ENCODE data around the gene KREMEN1. TPM values are rescaled to one million over a fixed set of nuclear protein-coding genes. Genes with fewer than 3 reads are reported as not detected.
"Not testable (repeated sequence)": the region's sequence is repeated elsewhere in the genome, so short reads cannot be mapped to it uniquely, and the experiment has no call there.

The KREMEN1 gene, protein sequence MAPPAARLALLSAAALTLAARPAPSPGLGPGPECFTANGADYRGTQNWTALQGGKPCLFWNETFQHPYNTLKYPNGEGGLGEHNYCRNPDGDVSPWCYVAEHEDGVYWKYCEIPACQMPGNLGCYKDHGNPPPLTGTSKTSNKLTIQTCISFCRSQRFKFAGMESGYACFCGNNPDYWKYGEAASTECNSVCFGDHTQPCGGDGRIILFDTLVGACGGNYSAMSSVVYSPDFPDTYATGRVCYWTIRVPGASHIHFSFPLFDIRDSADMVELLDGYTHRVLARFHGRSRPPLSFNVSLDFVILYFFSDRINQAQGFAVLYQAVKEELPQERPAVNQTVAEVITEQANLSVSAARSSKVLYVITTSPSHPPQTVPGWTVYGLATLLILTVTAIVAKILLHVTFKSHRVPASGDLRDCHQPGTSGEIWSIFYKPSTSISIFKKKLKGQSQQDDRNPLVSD
- 10.6 TPM for total RNA-seq
- long read RNA-seq, full-length matches to known transcripts, result 2 of 15 reads
- long read RNA-seq, partial matches to known transcripts, result 10 of 15 reads
- long read RNA-seq, other reads (novel, unspliced or antisense), result 3 of 15 reads

DNA sequence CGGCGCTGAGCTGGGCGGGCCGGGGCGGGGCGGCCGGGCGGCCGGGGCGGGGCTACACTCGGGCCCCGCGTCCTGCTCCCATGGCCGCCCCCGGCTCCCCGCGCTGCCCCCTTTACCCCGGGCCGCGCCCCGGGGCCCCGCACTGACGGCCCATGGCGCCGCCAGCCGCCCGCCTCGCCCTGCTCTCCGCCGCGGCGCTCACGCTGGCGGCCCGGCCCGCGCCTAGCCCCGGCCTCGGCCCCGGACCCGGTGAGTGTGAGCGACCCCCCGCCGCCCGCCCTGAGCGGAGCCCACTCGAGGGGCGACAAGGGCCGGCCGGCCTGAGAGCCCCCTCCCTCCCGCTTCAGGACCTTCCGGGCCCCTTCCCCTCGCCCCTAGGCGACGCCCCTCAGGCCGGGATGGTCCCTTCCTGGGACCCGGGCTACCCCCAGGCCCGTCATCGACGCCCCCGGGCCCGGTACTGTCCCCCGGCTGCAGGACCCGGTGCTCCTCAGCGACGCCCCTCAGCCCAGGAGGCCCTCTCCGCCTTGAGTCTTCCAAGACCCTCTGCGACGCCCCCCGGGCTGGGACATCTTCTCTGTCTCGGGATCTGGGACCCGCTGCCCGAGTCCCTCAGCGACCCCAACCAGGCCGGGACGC, at the start of gene KREMEN1:
Gene KREMEN1, plus strand, starts transcription at position 57 of the 639 bp plus-strand sequence. Its CDS starts 96 bp downstream, at position 153.
- DNase-seq (ENCODE audit: low spot score), result no peak

DNA sequence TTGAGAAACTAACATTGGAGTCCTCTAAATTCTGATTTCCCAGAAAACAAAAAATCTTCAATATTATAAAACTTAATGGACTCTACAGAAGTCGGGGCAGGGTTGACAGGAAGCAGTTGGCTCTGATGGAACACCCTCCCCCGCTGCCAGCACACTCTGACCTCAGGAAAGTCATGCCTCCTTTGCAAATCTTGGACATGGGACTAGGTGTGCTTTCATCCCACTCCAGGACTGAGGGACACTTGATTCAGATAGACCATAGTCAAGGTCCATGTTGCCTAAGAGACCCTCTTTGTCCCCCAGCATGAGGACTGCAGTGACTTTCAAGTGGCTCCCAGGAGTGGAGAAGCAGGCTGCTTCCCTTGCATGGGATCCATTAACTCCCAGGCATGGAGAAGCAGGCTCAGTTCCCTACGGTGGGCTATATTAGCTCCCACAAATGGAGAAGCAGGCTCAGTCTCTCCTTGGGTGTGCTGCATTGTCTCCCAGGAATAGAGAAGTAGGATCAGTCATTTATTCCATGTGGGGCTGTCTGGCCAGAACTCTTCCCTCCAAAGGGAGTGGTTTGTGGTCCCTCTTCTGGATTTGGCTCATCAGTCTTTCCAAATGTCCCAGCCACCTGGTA, 49.6 kb upstream of the KREMEN1 start:
- DNase-seq (ENCODE audit: low spot score), result no peak

DNA sequence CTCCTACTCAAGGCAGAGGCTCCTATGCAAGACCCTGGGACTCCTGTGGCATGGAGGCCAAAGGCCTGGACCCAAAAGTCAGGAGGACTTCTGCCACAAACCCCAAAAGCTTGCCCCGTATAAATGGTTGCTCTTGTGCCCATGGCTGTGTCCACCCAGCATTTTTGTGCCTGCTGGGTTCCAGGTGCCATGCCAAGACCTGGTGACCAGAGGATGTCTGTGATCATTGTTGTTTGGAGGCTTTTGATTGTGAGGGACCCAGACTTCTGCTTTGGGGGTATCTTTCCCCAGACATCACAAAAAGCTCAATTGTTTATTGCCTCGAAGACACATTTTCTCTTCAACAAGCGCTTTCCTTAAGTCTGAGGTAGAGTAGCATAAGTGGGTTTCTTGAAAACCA, 46.3 kb upstream of the KREMEN1 start:
- DNase-seq (ENCODE audit: low spot score), result no peak

DNA sequence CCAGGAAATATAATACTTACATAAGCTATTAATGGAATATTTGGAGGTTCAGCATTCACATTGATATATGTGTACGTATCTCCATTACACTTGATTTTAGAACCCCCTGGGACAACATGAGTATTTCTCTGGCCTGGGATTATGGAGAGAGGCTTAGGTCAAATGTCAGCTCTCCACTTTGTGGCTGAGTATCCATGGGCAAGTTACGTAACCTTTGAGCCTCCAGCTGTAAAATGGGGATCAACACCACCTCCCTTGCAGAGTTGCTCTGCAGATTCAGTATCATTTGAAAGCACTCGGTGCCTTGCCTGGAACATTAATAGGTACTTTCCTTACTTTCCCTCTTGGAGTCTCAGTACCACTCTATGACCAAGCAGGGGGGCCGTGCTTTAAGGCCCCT, 44.4 kb upstream of the KREMEN1 start:
- no peak for DNase-seq (ENCODE audit: low spot score)

DNA sequence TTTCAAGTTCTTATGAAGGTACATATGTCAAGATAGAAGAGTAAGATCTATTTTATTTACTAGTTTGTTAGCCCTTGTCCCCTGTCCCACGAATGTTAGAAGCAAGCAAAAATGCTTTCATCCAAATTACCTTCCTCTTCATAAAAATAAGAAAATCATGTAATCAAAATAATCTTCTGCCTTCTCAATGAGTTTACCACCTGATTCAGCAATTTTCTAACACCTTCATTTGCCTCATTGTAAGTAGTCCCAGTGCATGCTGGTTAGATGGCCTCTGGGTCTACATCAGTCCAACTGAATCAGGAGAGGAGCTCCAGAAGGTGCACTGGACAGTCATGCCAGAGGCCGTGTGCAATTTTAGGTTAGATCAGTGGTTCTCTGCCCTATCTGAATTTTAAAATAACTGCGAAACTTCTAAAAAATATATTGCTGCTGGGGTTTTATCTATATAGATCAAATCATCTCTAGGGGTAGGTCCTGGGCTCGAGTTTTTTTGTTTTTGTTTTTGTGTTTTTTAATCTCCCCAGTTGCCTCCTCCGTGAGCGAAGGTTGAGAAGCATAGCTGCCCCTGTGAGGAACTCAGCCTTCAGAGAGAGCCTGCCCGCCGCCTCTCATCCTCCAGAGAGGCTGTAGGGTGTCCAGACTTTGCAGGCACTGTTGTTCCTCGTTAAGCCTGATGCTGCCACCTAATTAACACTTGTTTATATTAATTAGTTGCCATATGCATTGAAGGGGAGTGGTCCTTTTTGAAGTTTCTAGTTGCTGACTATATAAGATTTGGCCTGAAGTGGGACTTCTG, 43.4 kb upstream of the KREMEN1 start:
- DNase-seq (ENCODE audit: low spot score), result no peak

DNA sequence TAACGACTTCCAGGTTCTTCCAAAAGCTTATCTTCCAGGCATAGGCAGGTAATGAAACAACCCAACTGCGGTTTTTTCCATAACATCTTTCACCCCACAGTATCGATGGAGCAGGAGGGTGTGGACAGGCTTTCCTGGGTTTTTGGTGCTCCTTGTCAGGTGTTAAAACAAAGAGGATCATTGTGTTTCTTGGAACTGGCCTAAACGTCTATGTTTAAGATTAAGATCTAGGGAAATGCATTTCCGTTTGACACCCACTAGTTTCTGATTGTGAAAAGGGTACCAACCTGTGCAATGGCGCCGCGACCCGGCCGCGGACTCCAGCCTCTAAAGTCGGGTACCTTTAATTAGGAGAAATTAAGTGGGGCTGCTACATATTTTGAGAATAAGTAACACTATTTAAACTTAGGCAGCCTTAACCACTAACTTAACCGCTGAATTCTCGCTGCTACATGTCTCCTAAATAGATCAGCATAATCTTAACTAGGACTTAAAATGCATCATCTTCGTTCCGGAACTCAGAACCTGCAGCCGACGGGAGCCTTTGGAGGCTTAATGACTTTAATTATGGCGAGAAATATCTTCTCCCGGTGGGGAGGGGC, 42.7 kb upstream of the KREMEN1 start:
- DNase-seq (ENCODE audit: low spot score), result no peak

DNA sequence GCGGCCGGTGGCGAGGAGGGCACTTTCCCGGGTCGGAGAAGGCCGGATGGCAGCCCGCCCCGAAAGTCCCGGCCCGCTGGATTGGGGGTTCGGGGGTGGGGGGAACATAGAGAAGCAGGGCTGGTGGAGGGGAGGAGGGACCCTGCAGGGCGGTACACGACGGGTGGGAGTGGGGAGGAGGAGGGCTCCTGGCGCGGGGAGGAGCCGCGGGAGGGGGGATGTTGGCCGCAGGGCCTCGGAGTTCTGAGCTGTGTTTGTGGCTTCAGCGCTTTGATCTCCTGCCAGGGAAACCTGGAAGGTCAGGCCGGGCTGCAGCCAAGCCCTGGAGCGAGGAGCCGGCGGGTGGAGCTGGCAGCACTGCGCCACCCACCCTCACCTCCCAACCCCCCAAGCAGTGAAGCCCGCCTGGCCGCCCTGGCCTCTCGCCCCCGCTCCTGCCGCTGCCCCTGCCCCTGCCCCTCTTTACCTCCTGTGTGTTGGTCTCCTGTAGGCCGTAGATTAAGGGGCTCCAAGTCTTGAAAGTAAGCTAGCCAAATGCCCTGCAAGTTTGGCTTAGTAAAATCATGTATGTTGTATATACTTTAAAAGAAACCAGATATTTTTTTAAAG, 42.1 kb upstream of the KREMEN1 start:
- no peak for DNase-seq (ENCODE audit: low spot score)

DNA sequence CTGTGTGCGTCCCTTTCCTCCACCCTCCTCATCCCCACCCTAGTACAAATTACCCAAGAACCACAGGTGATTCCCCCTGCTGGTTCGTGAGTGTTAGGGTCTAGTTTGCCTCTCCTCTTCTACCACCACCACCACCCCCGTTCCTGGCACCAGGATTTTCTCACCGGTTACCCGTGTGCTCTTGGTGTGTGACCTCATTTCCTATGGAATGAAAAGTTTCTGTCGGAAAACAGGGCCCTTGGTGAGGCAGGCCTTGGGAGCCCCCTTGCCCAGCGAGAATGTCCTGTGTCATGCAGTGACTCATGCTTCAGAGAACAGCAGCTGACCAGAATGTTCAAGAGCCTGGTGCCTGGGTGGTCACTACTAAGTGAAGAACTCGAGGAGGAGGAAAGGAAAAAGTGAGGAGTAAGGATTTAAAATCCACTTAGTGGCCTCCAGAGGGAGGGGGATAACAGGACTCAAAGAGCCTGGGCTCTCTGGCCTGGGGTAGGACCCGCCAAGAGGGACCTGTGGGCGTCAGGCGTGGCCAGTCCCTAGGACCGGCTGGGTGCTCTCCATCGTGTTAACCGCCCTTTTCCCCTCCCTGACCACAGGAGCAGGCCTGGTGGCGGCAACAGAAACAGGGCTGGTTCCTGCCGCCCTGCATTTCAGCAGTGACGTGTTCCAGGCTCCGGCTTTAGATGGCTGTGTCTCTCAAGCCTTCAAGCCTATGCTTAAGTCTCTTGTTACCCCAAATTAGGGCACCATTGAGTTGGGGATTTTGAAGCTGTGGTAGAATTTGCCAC, 41.4 kb upstream of the KREMEN1 start:
- no peak for DNase-seq (ENCODE audit: low spot score)

DNA sequence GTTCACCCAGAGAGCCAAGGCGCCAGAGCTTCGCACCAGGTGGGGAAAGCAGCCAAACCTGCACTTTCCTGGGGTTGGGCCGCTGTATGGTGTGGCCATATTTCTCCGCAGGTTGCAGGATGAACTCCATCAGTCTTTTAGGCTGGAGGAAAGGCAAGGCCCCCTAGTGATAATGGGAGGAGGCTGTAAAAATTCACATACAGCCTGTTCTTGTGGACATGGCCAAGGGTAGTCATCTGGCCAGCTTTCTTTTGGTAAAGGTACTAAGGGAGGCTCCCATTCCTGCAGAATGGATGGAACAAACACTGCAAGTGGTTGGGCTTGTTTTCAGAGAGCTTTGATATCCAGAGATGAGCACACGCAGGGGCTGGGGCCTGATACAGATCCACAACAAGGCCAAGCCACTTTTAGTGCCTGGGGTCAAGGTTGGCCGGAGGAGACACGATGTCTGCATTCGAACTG, 40.8 kb upstream of the KREMEN1 start:
- no peak for DNase-seq (ENCODE audit: low spot score)

DNA sequence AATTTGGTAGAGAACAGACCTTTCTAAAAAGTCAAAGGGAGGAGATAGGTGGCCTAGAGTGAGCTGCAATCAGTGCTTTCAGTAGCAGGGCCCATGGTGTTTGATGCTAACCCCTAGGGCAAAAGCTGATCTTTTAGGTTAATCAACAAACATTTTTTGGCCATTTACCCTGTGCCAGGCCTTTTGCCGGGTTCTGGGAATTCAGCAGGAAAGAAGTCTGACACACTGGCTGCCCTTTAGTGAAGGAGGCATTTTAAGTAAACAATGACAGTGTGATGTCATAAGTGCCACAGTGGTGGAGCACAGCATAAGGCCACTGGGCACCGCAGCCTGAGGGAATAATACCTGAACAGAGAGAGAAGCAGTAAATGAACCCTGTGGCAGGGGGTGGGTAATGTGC, 40.3 kb upstream of the KREMEN1 start:
- DNase-seq (ENCODE audit: low spot score), result no peak

DNA sequence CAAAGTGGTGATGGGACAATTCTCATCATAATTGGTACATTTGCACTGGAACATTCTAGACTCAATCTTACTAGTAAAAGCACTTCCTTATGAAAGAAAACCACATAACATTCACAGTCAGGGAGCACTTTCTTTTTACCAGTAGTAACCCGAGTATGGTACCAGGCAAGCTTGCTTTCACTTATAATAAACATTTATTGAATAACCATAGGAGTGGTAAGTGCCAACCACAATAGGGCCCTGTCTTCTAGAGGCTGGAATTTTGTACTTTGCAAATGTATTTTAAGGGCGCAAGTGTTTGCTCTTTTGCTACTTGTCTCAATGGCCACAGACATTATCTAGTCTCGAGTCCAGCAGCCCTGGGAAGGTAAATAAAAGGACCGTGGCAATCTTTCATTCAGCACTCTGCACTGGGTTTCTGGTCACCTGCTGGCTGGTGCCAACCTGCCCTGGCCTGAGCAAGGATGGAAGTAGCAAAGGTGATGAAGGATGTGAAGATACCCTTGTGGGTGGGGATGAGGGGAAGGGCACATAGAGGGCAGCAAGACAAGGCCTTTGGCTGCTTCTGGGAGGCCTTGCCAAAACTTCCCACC, 35.4 kb upstream of the KREMEN1 start:
- DNase-seq (ENCODE audit: low spot score), result no peak

DNA sequence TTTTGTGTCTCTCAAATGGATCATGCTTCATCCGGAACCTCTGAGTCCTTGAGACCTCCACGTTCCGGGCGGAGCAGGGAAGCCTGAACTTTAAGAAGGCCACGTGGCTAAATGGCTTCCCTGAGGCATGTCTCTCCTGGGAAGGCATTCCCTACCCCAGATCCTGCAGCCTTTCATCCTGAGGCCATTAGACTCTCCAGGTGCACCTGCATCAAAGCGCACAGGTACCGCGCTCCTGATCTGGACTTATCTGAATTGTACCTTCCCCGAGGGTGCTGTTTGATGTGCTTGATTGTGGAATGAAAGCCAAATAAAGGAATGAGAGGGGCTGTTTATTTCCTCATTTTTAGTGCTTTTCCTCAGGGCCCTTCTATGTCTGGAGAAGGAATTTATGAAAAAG, 33.7 kb upstream of the KREMEN1 start:
- DNase-seq (ENCODE audit: low spot score), result no peak

DNA sequence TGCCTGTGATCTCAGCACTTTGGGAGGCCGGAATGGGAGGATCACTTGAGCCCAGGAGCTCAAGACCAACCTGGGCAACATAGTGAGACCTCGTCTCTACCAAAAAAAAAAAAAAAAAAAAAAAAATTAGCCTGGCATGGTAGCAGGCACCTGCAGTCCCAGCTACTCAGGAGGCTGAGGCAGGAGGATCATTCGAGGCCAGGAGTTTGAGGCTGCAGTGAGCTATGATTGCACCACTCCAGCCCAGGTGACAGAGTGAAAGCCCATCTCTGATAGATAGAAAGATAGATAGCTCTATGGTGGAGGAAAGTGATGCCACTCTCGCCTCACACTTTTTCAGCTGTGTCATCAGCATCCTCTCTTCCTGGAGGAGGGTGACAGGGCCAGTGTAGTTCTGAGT, 33.2 kb upstream of the KREMEN1 start:
- DNase-seq (ENCODE audit: low spot score), result not testable (repeated sequence)

DNA sequence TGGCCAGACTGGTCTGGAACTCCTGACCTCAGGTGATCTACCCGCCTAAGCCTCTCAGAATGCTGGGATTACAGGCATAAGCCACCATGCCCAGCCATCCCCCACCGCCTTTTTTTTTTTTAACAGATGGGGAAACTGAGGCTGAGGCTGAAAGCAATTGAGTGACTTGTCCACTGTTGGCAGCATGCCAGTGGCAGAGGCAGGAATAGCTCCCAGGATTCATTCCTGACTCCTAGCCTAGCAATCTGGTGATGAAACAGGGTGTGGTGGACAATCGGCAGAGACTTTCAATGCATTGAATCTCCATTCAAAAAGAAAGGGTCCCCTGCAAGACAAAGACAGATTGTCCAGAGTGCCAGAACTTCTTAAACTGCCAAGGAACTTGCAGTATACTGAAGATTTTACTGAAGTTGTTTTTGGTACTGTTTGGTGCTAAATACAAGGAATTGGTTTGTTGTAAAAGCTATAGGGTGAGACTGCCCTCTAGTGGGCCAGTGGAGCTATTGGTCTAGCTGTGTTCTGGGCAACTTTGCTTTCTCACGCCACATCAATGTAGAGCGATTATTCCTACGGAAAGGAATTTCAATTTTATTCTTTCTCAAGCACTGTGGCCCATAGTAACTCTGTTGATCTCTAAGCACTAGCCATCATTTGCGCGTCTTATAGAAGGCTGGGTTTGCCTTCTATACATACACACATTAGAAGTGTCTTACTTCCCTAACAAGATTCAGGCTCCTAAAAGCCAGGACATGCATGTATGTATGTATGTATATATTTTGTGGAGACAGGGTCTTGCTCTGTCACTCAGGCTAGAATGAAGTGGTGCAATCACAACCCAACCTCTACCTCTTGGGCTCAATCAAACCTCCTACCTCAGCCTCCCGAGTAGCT, 32.2 kb upstream of the KREMEN1 start:
- no peak for DNase-seq (ENCODE audit: low spot score)

DNA sequence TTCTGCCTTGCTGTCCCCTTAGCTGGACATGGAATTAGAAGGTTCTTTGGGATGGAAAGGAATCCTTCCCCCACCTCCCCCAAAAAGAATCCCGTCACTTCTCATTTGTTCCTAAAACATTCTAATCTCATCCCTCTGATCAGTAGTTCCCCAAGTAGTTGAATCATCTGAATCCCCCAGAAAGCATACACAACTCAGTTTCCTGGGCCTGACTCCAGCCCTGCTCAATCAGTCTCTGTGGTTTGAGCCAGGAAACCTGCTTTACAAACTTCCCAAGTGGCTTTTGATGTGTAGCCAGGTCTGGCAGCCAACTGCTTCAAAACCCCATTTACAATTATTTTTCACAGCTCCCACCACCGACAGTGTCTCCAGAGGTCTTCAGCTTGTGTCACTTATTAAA, 31.4 kb upstream of the KREMEN1 start:
- no peak for DNase-seq (ENCODE audit: low spot score)

DNA sequence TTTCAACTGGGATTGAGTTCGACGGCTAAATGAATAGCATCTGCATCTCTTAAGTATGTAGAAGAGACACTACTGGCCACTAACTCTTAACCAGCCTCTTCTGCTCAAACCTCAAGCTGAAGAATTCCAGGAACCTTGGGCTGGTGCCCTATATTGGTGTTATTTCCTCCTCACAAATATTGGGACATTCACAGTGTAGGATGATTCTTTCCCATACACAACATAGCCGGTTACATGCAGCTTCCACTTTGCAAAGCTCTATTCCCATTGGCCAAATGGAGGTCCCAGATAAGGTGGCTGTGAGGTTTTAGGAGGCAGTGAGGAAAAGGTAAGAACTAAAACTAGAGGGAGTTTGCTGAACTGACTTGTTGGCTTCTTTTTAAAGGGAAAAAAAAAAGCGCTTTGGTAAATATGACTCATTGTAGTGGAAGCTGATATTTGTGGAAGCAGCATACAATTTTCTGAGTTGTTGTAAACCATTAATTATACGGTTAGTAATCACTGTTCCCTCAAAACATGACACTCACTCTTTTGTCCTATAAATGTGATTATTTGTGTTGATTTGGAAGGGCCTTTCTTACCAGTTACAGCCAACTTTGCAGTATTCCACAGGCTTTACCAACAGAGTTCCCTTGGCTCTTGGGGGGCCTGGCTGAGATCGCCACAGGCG, 28.8 kb upstream of the KREMEN1 start:
- DNase-seq (ENCODE audit: low spot score), result no peak

DNA sequence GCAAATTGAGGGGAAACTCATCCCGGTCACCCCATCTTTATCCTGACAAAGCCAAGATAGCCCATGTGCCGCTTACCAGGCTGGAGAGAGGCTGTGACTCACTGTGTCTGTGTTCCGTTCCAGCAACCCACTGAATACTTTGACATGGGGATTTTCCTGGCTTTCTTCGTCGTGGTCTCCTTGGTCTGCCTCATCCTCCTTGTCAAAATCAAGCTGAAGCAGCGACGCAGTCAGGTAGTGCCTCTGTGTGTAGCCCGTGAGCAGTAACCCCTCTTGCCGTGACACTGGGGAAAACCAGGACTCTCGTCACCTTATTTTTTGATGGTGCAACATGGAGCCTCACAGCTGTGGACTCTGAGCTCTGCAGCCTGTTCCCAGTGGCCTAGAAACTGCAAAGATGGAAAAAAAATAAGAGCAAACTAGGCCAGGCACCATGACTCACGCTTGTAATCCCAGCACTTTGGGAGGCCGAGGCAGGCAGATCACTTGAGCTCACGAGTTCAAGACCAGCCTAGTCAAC, 28.1 kb upstream of the KREMEN1 start:
- no peak for DNase-seq (ENCODE audit: low spot score)

All from mesenteric fat pad (tissue), 1 donor.